GM19025 (cell line): ENCODE results near the gene SMCO1.
"Not testable (repeated sequence)": the region's sequence is repeated elsewhere in the genome, so short reads cannot be mapped to it uniquely, and the experiment has no call there.

Experiments used
- ATAC-seq: cut with Tn5 transposase; IDR thresholded peaks from one replicate; pipeline ENCODE4 v1.9.1; 2021; ENCODE audit warnings: mild to moderate bottlenecking, low read depth, moderate library complexity; ENCODE audit not compliant: unreplicated experiment

Gene SMCO1

GRCh38 chr3:196523841-196524240 lies 8.7 kb upstream of the SMCO1 start:
- ATAC-seq = no peak

- not testable (repeated sequence) for ATAC-seq
These were observed 6.1 kb upstream of the SMCO1 start for GRCh38 chr3:196521291-196521690.

- no peak for ATAC-seq
These were observed 4.6 kb upstream of the SMCO1 start for GRCh38 chr3:196519718-196520082.

GRCh38 chr3:196518966-196519717 lies 4.0 kb upstream of the SMCO1 start:
- no peak for ATAC-seq

GRCh38 chr3:196517919-196518318 lies 2.8 kb upstream of the SMCO1 start:
- ATAC-seq = no peak

GRCh38 chr3:196517162-196517800 lies 2.1 kb upstream of the SMCO1 start:
- no peak for ATAC-seq

- no peak for ATAC-seq
These were observed 813 bp downstream of the SMCO1 start for GRCh38 chr3:196514350-196514716.

- ATAC-seq = no peak
These were observed 1.3 kb downstream of the SMCO1 start for GRCh38 chr3:196513697-196514349.

- not testable (repeated sequence) for ATAC-seq
These were observed 3.3 kb downstream of the SMCO1 start for GRCh38 chr3:196511646-196512425.

GRCh38 chr3:196511108-196511507 lies 4.0 kb downstream of the SMCO1 start:
- not testable (repeated sequence) for ATAC-seq

GRCh38 chr3:196506687-196507086 lies 8.5 kb downstream of the SMCO1 start:
- no peak for ATAC-seq

GRCh38 chr3:196504556-196504955 lies 10.6 kb downstream of the SMCO1 start:
- ATAC-seq = no peak

- ATAC-seq = not testable (repeated sequence)
These were observed 11.1 kb downstream of the SMCO1 start for GRCh38 chr3:196504077-196504398.

- ATAC-seq = peak; percentile 80
These were observed 11.7 kb downstream of the SMCO1 start, which contains the start of gene RNF168 for GRCh38 chr3:196503196-196504076. Gene RNF168 (minus strand): TSS chr3:196503768. CDS start chr3:196503173, 595 bp downstream.

- ATAC-seq = no peak
These were observed 12.4 kb downstream of the SMCO1 start for GRCh38 chr3:196502775-196503195.

- ATAC-seq = no peak
These were observed 13.7 kb downstream of the SMCO1 start for GRCh38 chr3:196501316-196502044.

GRCh38 chr3:196499807-196500524 lies 15.2 kb downstream of the SMCO1 start:
- no peak for ATAC-seq

GRCh38 chr3:196499061-196499460 lies 16.1 kb downstream of the SMCO1 start:
- no peak for ATAC-seq

GRCh38 chr3:196498297-196498696 lies 16.8 kb downstream of the SMCO1 start:
- no peak for ATAC-seq
